ENCODE data around the gene FAM53B. TPM values are rescaled to one million over a fixed set of nuclear protein-coding genes. Genes with fewer than 3 reads are reported as not detected.
A peak's percentile ranks its signal among the peaks of the same experiment; 100 is the strongest.
"Not testable (repeated sequence)": the region's sequence is repeated elsewhere in the genome, so short reads cannot be mapped to it uniquely, and the experiment has no call there.

The FAM53B gene, protein sequence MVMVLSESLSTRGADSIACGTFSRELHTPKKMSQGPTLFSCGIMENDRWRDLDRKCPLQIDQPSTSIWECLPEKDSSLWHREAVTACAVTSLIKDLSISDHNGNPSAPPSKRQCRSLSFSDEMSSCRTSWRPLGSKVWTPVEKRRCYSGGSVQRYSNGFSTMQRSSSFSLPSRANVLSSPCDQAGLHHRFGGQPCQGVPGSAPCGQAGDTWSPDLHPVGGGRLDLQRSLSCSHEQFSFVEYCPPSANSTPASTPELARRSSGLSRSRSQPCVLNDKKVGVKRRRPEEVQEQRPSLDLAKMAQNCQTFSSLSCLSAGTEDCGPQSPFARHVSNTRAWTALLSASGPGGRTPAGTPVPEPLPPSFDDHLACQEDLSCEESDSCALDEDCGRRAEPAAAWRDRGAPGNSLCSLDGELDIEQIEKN
- 100 to 1,000 TPM; 140 to 253 (median 192) TPM for total RNA-seq

DNA sequence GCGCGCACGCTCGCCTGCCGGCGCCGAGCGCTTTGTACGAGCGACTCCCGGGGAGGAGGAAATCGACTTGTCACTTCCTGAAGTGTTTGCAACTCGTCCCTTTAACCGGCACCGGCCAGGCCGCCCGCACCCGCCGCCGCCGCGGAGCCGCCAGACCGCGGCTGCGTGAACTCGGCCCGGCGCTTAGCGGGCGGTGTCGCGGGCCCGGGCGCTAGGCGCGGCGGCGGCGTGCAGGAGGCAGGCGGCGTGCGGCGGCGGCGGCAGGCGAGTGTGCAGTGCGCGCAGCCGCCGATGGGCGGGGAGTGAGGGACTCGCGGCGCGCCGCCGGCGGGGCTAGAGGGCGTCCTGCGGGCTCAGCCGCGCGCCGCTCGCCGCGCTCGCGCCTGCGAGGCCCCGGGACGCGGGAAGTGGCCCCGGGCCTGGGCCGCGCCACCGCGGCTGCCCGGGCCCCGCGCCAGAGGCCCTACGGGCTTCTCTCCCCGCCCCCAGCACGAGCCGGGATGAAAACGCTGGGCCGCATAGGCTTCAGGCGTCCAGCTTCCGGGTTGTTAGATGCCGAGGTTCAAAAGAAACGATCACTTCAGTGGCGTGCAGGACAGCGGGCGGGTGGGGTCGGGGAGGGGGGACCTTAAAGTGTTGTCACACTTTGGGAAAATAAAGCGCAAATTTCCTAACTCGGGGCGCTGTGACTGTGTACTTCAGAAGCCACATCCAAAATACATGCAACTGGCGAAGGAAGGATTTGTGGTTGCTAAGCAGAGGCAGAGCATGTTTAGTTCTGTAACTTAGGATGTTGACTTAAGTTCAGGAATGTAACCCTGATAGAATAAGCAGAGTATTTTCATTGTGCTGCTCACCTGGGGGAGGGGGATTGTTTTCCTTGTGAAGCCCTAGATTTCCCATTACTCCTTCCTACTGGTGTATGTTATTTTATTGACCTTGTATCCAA lies at the start of gene FAM53B:
Gene FAM53B (minus strand): TSS at position 277 of the 949 bp plus-strand sequence. CDS start 37,665 bp downstream, outside the sequence.
- Histone ChIP-seq H3K27me3 (no peaks in the 10 kb centered on the region), H3K4me3 (peak within 1 kb of the TSS; percentile 69 to 88 (median 78)), H3K9me3 (no peaks in the 10 kb centered on the region), H3K27ac (peak within 1 kb of the TSS; percentile 92 to 97 (median 92)), H3K4me1 (peaks cover 47 to 53% of the 10 kb centered on the region in 2 donors), H3K36me3 (no peaks in the 10 kb centered on the region)
- TF ChIP-seq POLR2A (IDR thresholded peaks at IDR 0.05), result peak; percentile 68 to 88
- TF ChIP-seq, protein P1, sequence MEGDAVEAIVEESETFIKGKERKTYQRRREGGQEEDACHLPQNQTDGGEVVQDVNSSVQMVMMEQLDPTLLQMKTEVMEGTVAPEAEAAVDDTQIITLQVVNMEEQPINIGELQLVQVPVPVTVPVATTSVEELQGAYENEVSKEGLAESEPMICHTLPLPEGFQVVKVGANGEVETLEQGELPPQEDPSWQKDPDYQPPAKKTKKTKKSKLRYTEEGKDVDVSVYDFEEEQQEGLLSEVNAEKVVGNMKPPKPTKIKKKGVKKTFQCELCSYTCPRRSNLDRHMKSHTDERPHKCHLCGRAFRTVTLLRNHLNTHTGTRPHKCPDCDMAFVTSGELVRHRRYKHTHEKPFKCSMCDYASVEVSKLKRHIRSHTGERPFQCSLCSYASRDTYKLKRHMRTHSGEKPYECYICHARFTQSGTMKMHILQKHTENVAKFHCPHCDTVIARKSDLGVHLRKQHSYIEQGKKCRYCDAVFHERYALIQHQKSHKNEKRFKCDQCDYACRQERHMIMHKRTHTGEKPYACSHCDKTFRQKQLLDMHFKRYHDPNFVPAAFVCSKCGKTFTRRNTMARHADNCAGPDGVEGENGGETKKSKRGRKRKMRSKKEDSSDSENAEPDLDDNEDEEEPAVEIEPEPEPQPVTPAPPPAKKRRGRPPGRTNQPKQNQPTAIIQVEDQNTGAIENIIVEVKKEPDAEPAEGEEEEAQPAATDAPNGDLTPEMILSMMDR (IDR thresholded peaks at IDR 0.05 in 4 of 5, conservative IDR thresholded peaks at IDR 0.05 in 1 of 5), result peak in 4 of 5 experiments; percentile 23 to 67 (median 50)
- DNase-seq (peak; percentile 69 to 80), ATAC-seq (peak; percentile 29 to 49)
- intact Hi-C loops (cut with DNase I; ENCODE audit: low total_unique reads), result loop anchor here (2.0 to 5.0 kb wide), 4 partner anchors 57 to 214 kb away; no protein-coding TSS in a partner anchor
- in situ Hi-C loops (cut with MboI; ENCODE audit: low sequenced_read_pairs in 4 of 4), result loop anchor here (5.0 to 25.0 kb wide), 6 partner anchors 57 to 207 kb away; no protein-coding TSS in a partner anchor

DNA sequence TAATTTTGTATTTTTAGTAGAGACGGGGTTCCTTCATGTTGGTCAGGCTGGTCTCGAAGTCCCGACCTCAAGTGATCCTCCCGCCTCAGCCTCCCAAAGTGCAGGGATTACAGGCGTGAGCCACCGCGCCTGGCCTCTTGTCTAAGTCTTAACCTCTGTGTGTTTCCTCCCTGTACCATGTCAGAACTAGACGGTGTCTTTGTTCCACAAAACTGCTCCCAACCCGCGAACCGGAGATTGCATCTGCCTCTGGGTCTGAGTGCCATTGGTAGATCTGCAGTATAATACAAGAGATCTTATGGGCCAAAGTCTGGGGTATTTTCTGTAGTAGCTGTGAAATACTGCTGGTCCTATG lies 48.8 kb upstream of the FAM53B start:
- TF ChIP-seq, protein P1 (IDR thresholded peaks at IDR 0.05 in 4 of 5, conservative IDR thresholded peaks at IDR 0.05 in 1 of 5), result no peak
- TF ChIP-seq POLR2A (IDR thresholded peaks at IDR 0.05), result no peak
- no peaks in the 10 kb centered on the region for H3K9me3 ChIP-seq
- in situ Hi-C loops (cut with MboI; ENCODE audit: low sequenced_read_pairs in 4 of 4), result loop anchor here in 1 of 4 donors (10.0 kb wide), 1 partner anchor 122 kb away; no protein-coding TSS in a partner anchor
- peaks cover 0 to 5% of the 10 kb centered on the region in 2 donors for H3K4me1 ChIP-seq
- no peak overlapping the region for H3K27ac ChIP-seq
- DNase-seq (no peak), ATAC-seq (no peak)
- intact Hi-C loops (cut with DNase I; ENCODE audit: low total_unique reads), result loop anchor here (5.0 kb wide), 1 partner anchor 124 kb away; no protein-coding TSS in a partner anchor
- no peaks in the 10 kb centered on the region for H3K36me3 ChIP-seq
- no peaks in the 10 kb centered on the region for H3K27me3 ChIP-seq
- H3K4me3 ChIP-seq, result peak overlapping the region in 1 of 4 donors; percentile 96

DNA sequence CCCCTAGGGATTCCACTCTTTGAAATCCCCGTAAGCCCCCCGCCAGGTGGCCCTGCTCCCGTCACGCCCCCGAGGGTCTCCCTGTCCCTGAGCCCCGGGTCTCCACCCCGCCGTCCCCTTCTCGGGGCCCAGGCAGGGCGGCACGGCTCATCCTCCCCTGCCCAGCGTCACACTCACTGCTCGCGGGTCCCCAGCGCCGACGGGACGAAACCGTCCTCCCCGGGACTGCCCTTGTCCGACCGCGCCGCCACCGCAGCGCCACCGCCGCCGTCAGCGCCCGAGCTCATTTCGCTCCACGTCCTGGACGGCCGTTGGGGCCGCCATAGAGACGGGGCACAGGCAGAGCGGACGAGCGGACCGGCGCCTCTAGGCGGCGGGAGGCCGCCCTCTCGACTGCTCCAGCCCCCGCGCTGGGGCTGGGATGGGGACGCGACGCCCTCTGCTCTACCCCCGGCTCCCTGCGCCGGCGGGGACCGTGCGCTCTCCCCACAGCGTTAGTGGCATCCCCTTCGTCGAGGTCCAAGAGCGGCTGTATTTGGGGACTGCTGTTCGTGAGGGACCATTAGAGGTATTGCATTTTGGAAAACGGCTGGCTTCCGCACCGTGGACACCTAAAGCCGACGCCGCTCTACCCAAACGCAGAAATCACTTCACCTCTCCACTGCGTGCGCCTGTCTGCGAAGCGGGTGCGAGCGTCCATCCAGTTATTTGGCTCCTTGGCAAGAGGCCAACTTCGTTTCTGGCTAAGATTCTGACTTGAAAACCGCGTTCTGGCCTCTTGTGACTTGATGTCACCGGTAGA lies 47.6 kb upstream of the FAM53B start, which contains the start of gene EEF1AKMT2:
Gene EEF1AKMT2 (minus strand): TSS at position 341 of the 802 bp plus-strand sequence. CDS start 54 bp downstream, at position 287.
- TF ChIP-seq, protein P1 (IDR thresholded peaks at IDR 0.05 in 4 of 5, conservative IDR thresholded peaks at IDR 0.05 in 1 of 5), result peak; percentile 56 to 79 (median 75)
- TF ChIP-seq POLR2A (IDR thresholded peaks at IDR 0.05), result peak; percentile 47 to 63
- no peaks in the 10 kb centered on the region for H3K27me3 ChIP-seq
- H3K27ac ChIP-seq, result peak within 1 kb of the TSS; percentile 83 to 97 (median 90)
- H3K36me3 ChIP-seq, result no peaks in the 10 kb centered on the region
- peak; percentile 95 for ATAC-seq
- peak; percentile 51 to 70 for DNase-seq
- H3K4me3 ChIP-seq, result peak within 1 kb of the TSS; percentile 74 to 99 (median 93)
- in situ Hi-C loops (cut with MboI; ENCODE audit: low sequenced_read_pairs in 4 of 4), result loop anchor here in 1 of 4 donors (10.0 kb wide), 1 partner anchor 123 kb away; no protein-coding TSS in a partner anchor
- peaks cover 0 to 5% of the 10 kb centered on the region in 2 donors for H3K4me1 ChIP-seq
- H3K9me3 ChIP-seq, result no peaks in the 10 kb centered on the region
- intact Hi-C loops (cut with DNase I; ENCODE audit: low total_unique reads), result loop anchor here (5.0 kb wide), 1 partner anchor 126 kb away; no protein-coding TSS in a partner anchor

DNA sequence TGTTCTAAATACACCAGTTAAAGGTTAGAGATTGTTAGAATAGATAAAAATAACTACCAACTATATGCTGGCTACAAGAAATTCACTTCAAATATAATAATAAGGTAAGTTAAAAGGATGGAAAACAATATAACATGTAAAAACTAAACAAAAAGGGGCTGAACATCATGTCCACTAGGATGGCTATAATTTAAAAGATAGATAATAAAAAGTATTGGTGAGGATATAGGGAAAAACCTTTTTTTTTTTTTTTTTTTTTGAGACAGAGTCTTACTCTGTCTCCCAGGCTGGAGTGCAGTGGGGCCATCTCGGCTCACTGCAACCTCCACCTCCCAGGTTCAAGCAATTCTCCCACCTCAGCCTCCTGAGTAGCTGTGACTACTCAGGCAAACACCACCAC lies 38.7 kb upstream of the FAM53B start:
- ATAC-seq; H3K4me1 ChIP-seq; H3K4me3 ChIP-seq; intact Hi-C loops (cut with DNase I; ENCODE audit: low total_unique reads); H3K27ac ChIP-seq; H3K27me3 ChIP-seq; in situ Hi-C loops (cut with MboI; ENCODE audit: low sequenced_read_pairs in 4 of 4); H3K9me3 ChIP-seq; DNase-seq: not testable (repeated sequence)
- H3K36me3 ChIP-seq, result peaks cover 0 to 21% of the 10 kb centered on the region in 2 donors

All from gastrocnemius medialis (tissue), 4 donors.